ENCODE measurements around the gene ZNF618.

DNA sequence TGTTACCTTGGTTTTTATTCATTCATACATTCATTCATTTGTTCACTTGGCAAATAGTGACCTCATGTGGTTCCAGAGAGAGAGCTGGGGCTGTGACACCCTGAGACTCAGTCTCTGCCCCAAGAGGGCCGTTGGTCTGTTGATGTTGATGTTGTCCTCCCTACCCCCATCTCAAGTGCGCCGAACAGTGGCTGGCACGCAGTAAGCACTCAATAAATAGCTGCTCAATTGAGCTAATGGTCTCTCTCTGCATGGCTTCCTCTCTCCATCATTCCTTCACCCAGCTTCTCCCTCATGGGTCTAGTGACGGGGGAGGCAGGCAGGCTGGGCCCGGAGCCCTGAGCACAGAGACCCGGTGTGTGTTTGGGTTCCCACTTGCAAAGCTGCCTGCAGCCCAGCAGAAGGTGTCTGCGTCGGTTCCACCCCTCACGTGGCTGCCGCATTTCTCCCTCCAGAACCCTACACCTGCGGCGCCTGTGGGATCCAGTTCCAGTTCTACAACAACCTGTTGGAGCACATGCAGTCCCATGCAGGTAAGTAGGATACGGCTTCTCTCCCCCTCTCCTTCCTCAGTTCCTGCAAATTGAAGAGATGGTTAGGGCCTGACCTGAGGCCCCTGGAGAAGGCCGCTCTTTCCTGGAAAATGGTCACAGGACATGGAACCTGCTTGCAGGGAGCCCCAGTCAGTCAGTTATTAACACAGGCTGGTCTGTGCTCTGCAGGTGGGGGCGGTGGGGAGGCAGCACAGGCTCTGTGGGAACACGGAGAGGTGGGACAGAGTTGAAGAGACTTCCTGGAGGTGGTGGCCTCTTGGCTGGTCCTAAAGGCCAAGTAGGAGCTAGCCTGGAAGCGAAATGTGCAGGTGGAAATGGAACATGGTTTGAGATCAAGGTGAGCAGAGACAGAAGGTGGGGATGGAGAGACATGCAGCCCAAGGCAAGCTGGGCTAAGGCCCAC is 160.0 kb downstream of the ZNF618 start:
- no peak for TF ChIP-seq TAF1 (IDR thresholded peaks at IDR 0.05; ENCODE audit: borderline replicate concordance, low read depth, low read length)
- TF ChIP-seq POLR2AphosphoS5 (IDR thresholded peaks at IDR 0.05; ENCODE audit: low read depth, low read length) = no peak
- TF ChIP-seq POLR2A (IDR thresholded peaks at IDR 0.05; ENCODE audit: low read depth, low read length) = no peak

All from GM12892 (cell line).